A549 (cell line): ENCODE measurements around the gene TJP2. TPM values are rescaled to one million over a fixed set of nuclear protein-coding genes. Genes with fewer than 3 reads are reported as not detected.

Experiments used
- ATAC-seq, 2 experiments: fragments of 200-7000 bp in 1 of 2; fragments of >200 bp in 1 of 2; cut with Nextera tagmentation in 1 of 2; cut with Tn5 transposase in 1 of 2; 3 replicates each; pipeline versions ENCODE4 v1.8.0 to v1.9.1; 2018 to 2020; ENCODE audit warnings: mild to moderate bottlenecking in 1 of 2, moderate library complexity in 1 of 2
- CTCF ChIA-PET: fragments of 300-600 bp; sonication (Branson Sonifier 250); formaldehyde crosslinking; extraction: SDS; loops from one replicate; lab custom pipeline; 2021; ENCODE audit warnings: antibody characterized with exemption, inconsistent platforms; lab: Yijun Ruan, JAX
- POLR2A ChIA-PET: fragments of 350-600 bp; formaldehyde crosslinking; extraction: SDS; loops from one replicate; lab custom pipeline; 2021; ENCODE audit warnings: antibody characterized with exemption, inconsistent platforms; lab: Yijun Ruan, JAX
- DNase-seq, 2 experiments: peaks; one replicate each; pipeline versions ENCODE4 v3.0.0 to v3.0.0-alpha.2; 2011 to 2016; ENCODE audit warnings: low read depth in 1 of 2, low spot score in 1 of 2
- FAIRE-seq: peaks from 2 replicates; lab custom pipeline; 2011; peaks lifted over from hg19 to GRCh38; lab: Jason Lieb, UNC
- H3K27ac ChIP-seq, 2 experiments: fragments of >200 bp; sonication (Bioruptor Twin); formaldehyde crosslinking; 3 replicates each; pipeline ENCODE4 v1.5.1; 2016 to 2017
- H3K4me1 ChIP-seq: fragments of >200 bp; sonication (Bioruptor Twin); formaldehyde crosslinking; 3 replicates; pipeline ENCODE4 v1.6.1; 2016
- H3K4me2 ChIP-seq: fragments of >200 bp; sonication (Bioruptor Twin); formaldehyde crosslinking; 3 replicates; pipeline ENCODE4 v1.6.1; 2016
- H3K4me3 ChIP-seq: fragments of >200 bp; sonication (Bioruptor Twin); formaldehyde crosslinking; 3 replicates; pipeline ENCODE4 v1.5.1; 2016
- H3K9me3 ChIP-seq: fragments of >200 bp; sonication (Bioruptor Twin); formaldehyde crosslinking; 3 replicates; pipeline ENCODE4 v1.6.1; 2016
- BHLHE40 ChIP-seq: IDR thresholded peaks from 2 replicates; pipeline ENCODE4 v1.6.1; 2012; ENCODE audit warnings: low read depth, low read length, inconsistent platforms
- CBX2 ChIP-seq: fragments of 200-600 bp; sonication (generic); IDR thresholded peaks from 2 replicates; pipeline ENCODE4 v1.6.1; 2016; ENCODE audit warnings: low read depth, mild to moderate bottlenecking, borderline replicate concordance
- CBX8 ChIP-seq: fragments of 200-600 bp; sonication (generic); IDR thresholded peaks from 2 replicates; pipeline ENCODE4 v1.6.1; 2016
- CHD2 ChIP-seq: fragments of 150-350 bp; IDR thresholded peaks from 2 replicates; pipeline ENCODE4 v1.6.1; 2014; ENCODE audit warnings: low read length; ENCODE audit not compliant: partially characterized antibody
- CHD4 ChIP-seq: fragments of 200-600 bp; sonication (generic); IDR thresholded peaks from 2 replicates; pipeline ENCODE4 v1.6.1; 2016; ENCODE audit warnings: antibody characterized with exemption, mild to moderate bottlenecking, borderline replicate concordance
- CTCF ChIP-seq: fragments of >200 bp; sonication (Bioruptor Twin); formaldehyde crosslinking; IDR thresholded peaks from 3 replicates; pipeline ENCODE4 v1.5.1; 2016
- EHF ChIP-seq: fragments of 250-450 bp; sonication (Bioruptor Pico); IDR thresholded peaks from 2 replicates; pipeline ENCODE4 v1.5.0; 2020; ENCODE audit warnings: mild to moderate bottlenecking
- EHMT2 ChIP-seq: fragments of 200-600 bp; sonication (generic); IDR thresholded peaks from 2 replicates; pipeline ENCODE4 v1.6.1; 2016; ENCODE audit warnings: antibody characterized with exemption, low read depth, mild to moderate bottlenecking, moderate library complexity
- ESRRA ChIP-seq: fragments of 150-350 bp; IDR thresholded peaks from 2 replicates; pipeline ENCODE4 v1.6.1; 2014; ENCODE audit warnings: mild to moderate bottlenecking, low read length, borderline replicate concordance
- FOSB ChIP-seq: fragments of 250-450 bp; sonication (Bioruptor Pico); IDR thresholded peaks from 2 replicates; pipeline ENCODE4 v1.5.0; 2020; ENCODE audit warnings: mild to moderate bottlenecking, moderate library complexity
- FOXS1 ChIP-seq: fragments of 250-450 bp; sonication (Bioruptor Pico); IDR thresholded peaks from 2 replicates; pipeline ENCODE4 v1.5.0; 2020; ENCODE audit warnings: mild to moderate bottlenecking, moderate library complexity
- HOXB5 ChIP-seq: fragments of 250-450 bp; sonication (Bioruptor Pico); IDR thresholded peaks from 2 replicates; pipeline ENCODE4 v1.5.0; 2020; ENCODE audit warnings: mild to moderate bottlenecking, moderate library complexity
- JUNB ChIP-seq: fragments of >200 bp; sonication (Bioruptor Twin); formaldehyde crosslinking; IDR thresholded peaks from 2 replicates; pipeline ENCODE4 v1.6.1; 2016
- KDM1A ChIP-seq: fragments of 200-600 bp; sonication (generic); IDR thresholded peaks from 2 replicates; pipeline ENCODE4 v1.6.1; 2016; ENCODE audit warnings: low read depth, mild to moderate bottlenecking
- MAZ ChIP-seq: fragments of 150-350 bp; IDR thresholded peaks from 2 replicates; pipeline ENCODE4 v1.6.1; 2014; ENCODE audit warnings: antibody characterized with exemption, low read depth, low read length, borderline replicate concordance
- NR3C1 ChIP-seq: fragments of >200 bp; sonication (Bioruptor Twin); formaldehyde crosslinking; IDR thresholded peaks from 3 replicates; pipeline ENCODE4 v1.6.1; 2017
- PBX3 ChIP-seq: IDR thresholded peaks from 2 replicates; pipeline ENCODE4 v1.6.1; 2012
- POLR2AphosphoS2 ChIP-seq: conservative IDR thresholded peaks from 2 replicates; pipeline ENCODE4 v1.6.1; 2012; ENCODE audit warnings: low read length, improper control_type of control experiment, inconsistent platforms
- RCOR1 ChIP-seq: fragments of 150-350 bp; IDR thresholded peaks from 2 replicates; pipeline ENCODE4 v1.6.1; 2014; ENCODE audit warnings: antibody characterized with exemption, low read length, low read depth
- REST ChIP-seq: fragments of 200-600 bp; sonication (generic); IDR thresholded peaks from 2 replicates; pipeline ENCODE4 v1.6.1; 2016; ENCODE audit warnings: antibody characterized with exemption, mild to moderate bottlenecking, moderate library complexity
- TFCP2L1 ChIP-seq: fragments of 250-450 bp; sonication (Bioruptor Pico); IDR thresholded peaks from 2 replicates; pipeline ENCODE4 v1.5.0; 2021; ENCODE audit warnings: mild to moderate bottlenecking
- TP53 ChIP-seq: fragments of 250-450 bp; sonication (Bioruptor Pico); IDR thresholded peaks from 2 replicates; pipeline ENCODE4 v1.5.0; 2021; ENCODE audit warnings: mild to moderate bottlenecking, moderate library complexity
- ZC3H11A ChIP-seq: fragments of 450-650 bp; IDR thresholded peaks from 2 replicates; pipeline ENCODE4 v1.6.1; 2014; ENCODE audit warnings: antibody characterized with exemption, mild to moderate bottlenecking
- WGBS: methylation state at CpG from one replicate; pipeline ENCODE4 v1.1.6; 2017; ENCODE audit errors: missing lambda C conversion rate; 5-methylcytosine and 5-hydroxymethylcytosine counted together
- polyA plus RNA-seq, 4 experiments: library from polyadenylated mRNA; depleted of rRNA in 3 of 4; stranded (reverse); fragments of >200 nt; fragmentation: RNase III in 1 of 4; extraction: RNeasy Plus Mini Kit Qiagen cat#74134 plus additional on column Dnase treatment in 1 of 4; gene quantifications; 2 replicates in 3 of 4; 3 replicates in 1 of 4; pipeline ENCODE4 v1.2.3, GENCODE V29; 2011 to 2017
- TF ChIP-seq, protein P1 (sequence below): IDR thresholded peaks from 2 replicates; pipeline ENCODE4 v1.6.1; 2012; ENCODE audit warnings: low read depth, borderline replicate concordance
- TF ChIP-seq, protein P2 (sequence below): fragments of 450-650 bp; IDR thresholded peaks from 2 replicates; pipeline ENCODE4 v1.6.1; 2014; ENCODE audit warnings: antibody characterized with exemption
- TF ChIP-seq, protein P3 (sequence below): fragments of 250-450 bp; sonication (Bioruptor Pico); IDR thresholded peaks from 2 replicates; pipeline ENCODE4 v1.5.0; 2021; ENCODE audit warnings: mild to moderate bottlenecking, moderate library complexity, borderline replicate concordance

TJP2 gene
- polyA plus RNA-seq, 2 of the 4 experiments (the other 2 are of a cell fraction), result 1.7 to 3.6 TPM

GRCh38 chr9:69195668-69196067, 21.6 kb downstream of the TJP2 start:
- DNase-seq (no peak), FAIRE-seq (no peak), ATAC-seq (no peak)
- H3K4me3 ChIP-seq, result no peak overlapping the region
- CTCF ChIA-PET, result interaction anchor here (0.9 to 11.9 kb wide), 7 partner anchors 10 to 160 kb away, joined by 3 to 237 read pairs (median 20); partner anchors contain the start of gene FXN
- no peak overlapping the region for H3K4me2 ChIP-seq
- H3K9me3 ChIP-seq, result no peaks in the 10 kb centered on the region
- H3K27ac ChIP-seq, result no peak overlapping the region
- POLR2A ChIA-PET, result interaction anchor here (0.6 kb wide), 1 partner anchor 16 kb away, joined by 3 read pairs; no protein-coding TSS in a partner anchor
- WGBS, result 36% methylated on average over 3 of the region's 3 CpGs
- no peaks in the 10 kb centered on the region for H3K4me1 ChIP-seq
- no peak for TF ChIP-seq FOXS1
- TF ChIP-seq CTCF, result no peak
- TF ChIP-seq NR3C1, result no peak
- TF ChIP-seq REST, result no peak
- TF ChIP-seq CHD4, result no peak
- TF ChIP-seq TP53 (CRISPR knock-in tag), result no peak
- no peak for TF ChIP-seq ZC3H11A
- no peak for TF ChIP-seq PBX3
- TF ChIP-seq TFCP2L1, result no peak
- no peak for TF ChIP-seq CHD2
- no peak for TF ChIP-seq BHLHE40
- no peak for TF ChIP-seq HOXB5 (CRISPR knock-in tag)
- TF ChIP-seq, protein P1, sequence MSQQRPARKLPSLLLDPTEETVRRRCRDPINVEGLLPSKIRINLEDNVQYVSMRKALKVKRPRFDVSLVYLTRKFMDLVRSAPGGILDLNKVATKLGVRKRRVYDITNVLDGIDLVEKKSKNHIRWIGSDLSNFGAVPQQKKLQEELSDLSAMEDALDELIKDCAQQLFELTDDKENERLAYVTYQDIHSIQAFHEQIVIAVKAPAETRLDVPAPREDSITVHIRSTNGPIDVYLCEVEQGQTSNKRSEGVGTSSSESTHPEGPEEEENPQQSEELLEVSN, result no peak
- no peak for TF ChIP-seq RCOR1
- TF ChIP-seq KDM1A, result no peak
- TF ChIP-seq CBX2, result no peak
- no peak for TF ChIP-seq ESRRA
- TF ChIP-seq, protein P2, sequence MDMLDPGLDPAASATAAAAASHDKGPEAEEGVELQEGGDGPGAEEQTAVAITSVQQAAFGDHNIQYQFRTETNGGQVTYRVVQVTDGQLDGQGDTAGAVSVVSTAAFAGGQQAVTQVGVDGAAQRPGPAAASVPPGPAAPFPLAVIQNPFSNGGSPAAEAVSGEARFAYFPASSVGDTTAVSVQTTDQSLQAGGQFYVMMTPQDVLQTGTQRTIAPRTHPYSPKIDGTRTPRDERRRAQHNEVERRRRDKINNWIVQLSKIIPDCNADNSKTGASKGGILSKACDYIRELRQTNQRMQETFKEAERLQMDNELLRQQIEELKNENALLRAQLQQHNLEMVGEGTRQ, result no peak

DNA sequence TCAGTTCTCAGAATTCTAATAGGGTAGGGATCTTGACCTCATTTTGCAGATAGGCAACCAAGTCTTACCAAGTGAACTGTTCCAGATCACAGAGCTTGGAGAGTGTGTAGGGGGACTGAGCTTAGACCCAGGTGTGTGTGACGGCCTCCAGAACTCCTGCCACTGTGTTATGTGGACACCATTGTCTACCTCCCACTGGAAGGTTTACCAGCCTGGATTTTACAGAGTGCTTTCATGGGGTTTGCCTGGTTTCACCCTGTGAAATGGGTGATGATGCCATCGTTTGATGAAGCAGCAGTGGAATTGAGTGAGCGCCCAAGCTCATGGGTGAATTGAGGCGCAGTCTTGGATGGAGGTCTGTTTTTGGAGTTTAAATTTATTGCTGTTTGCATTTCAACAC, 23.6 kb downstream of the TJP2 start:
- POLR2A ChIA-PET, result no interaction called here
- H3K4me1 ChIP-seq, result no peaks in the 10 kb centered on the region
- no peak for TF ChIP-seq TP53 (CRISPR knock-in tag)
- TF ChIP-seq EHF (CRISPR knock-in tag), result no peak
- no peak for TF ChIP-seq MAZ
- TF ChIP-seq, protein P3, sequence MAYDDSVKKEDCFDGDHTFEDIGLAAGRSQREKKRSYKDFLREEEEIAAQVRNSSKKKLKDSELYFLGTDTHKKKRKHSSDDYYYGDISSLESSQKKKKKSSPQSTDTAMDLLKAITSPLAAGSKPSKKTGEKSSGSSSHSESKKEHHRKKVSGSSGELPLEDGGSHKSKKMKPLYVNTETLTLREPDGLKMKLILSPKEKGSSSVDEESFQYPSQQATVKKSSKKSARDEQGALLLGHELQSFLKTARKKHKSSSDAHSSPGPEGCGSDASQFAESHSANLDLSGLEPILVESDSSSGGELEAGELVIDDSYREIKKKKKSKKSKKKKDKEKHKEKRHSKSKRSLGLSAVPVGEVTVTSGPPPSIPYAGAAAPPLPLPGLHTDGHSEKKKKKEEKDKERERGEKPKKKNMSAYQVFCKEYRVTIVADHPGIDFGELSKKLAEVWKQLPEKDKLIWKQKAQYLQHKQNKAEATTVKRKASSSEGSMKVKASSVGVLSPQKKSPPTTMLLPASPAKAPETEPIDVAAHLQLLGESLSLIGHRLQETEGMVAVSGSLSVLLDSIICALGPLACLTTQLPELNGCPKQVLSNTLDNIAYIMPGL (CRISPR knock-in tag), result no peak
- TF ChIP-seq CBX8, result no peak
- TF ChIP-seq FOSB (CRISPR knock-in tag), result no peak
- TF ChIP-seq POLR2AphosphoS2, result no peak
- no peak for TF ChIP-seq EHMT2
- TF ChIP-seq JUNB, result no peak
- TF ChIP-seq, all 56 proteins: peak for 0
- no peak for ATAC-seq
- CTCF ChIA-PET, result interaction anchor here (0.5 to 11.9 kb wide), 5 partner anchors 78 to 599 kb away, joined by 3 to 237 read pairs (median 5); partner anchors contain the start of gene FXN
- no peak for DNase-seq
- 98% methylated on average over 4 of the region's 4 CpGs for WGBS
- Histone ChIP-seq H3K9me3 (no peaks in the 10 kb centered on the region), H3K4me3 (no peak overlapping the region), H3K4me2 (no peak overlapping the region), H3K27ac (no peak overlapping the region)
- no peak for FAIRE-seq
